HG03095 (cell line): ENCODE data around the gene MORN1.
"Not testable (repeated sequence)": the region's sequence is repeated elsewhere in the genome, so short reads cannot be mapped to it uniquely, and the experiment has no call there.

Experiments used
- ATAC-seq: cut with Tn5 transposase; IDR thresholded peaks from one replicate; pipeline ENCODE4 v1.9.1; 2021; ENCODE audit warnings: moderate library complexity; ENCODE audit not compliant: unreplicated experiment

Gene MORN1

GRCh38 chr1:2391041-2391930 lies at the start of gene MORN1, which contains the start of gene RER1:
Gene MORN1, minus strand, starts transcription at chr1:2391554. Its CDS starts 21 bp downstream, at chr1:2391533.
Gene RER1, plus strand, starts transcription at chr1:2391841. Its CDS starts 3,950 bp downstream, at chr1:2395791.
- peak; percentile 86 for ATAC-seq

GRCh38 chr1:2440346-2440745 lies 49.0 kb upstream of the MORN1 start:
- ATAC-seq: not testable (repeated sequence)

- ATAC-seq: no peak
These were observed 48.0 kb upstream of the MORN1 start for GRCh38 chr1:2439369-2439768.

GRCh38 chr1:2438641-2439040 lies 47.3 kb upstream of the MORN1 start:
- ATAC-seq: no peak

- ATAC-seq: no peak
These were observed 46.7 kb upstream of the MORN1 start for GRCh38 chr1:2438038-2438437.

GRCh38 chr1:2437617-2438016 lies 46.3 kb upstream of the MORN1 start:
- no peak for ATAC-seq

GRCh38 chr1:2436876-2437275 lies 45.5 kb upstream of the MORN1 start:
- no peak for ATAC-seq

GRCh38 chr1:2435746-2436355 lies 44.5 kb upstream of the MORN1 start:
- no peak for ATAC-seq

- ATAC-seq: no peak
These were observed 43.7 kb upstream of the MORN1 start for GRCh38 chr1:2435091-2435490.

- no peak for ATAC-seq
These were observed 42.7 kb upstream of the MORN1 start for GRCh38 chr1:2433936-2434655.

- ATAC-seq: no peak
These were observed 41.8 kb upstream of the MORN1 start for GRCh38 chr1:2433196-2433595.

GRCh38 chr1:2432441-2432844 lies 41.1 kb upstream of the MORN1 start:
- ATAC-seq: no peak

- ATAC-seq: no peak
These were observed 40.2 kb upstream of the MORN1 start for GRCh38 chr1:2431518-2431917.

- no peak for ATAC-seq
These were observed 39.7 kb upstream of the MORN1 start for GRCh38 chr1:2431103-2431502.

- no peak for ATAC-seq
These were observed 39.2 kb upstream of the MORN1 start for GRCh38 chr1:2430592-2430973.

- no peak for ATAC-seq
These were observed 38.6 kb upstream of the MORN1 start for GRCh38 chr1:2429780-2430591.

- ATAC-seq: no peak
These were observed 37.1 kb upstream of the MORN1 start for GRCh38 chr1:2428490-2428889.

GRCh38 chr1:2427976-2428375 lies 36.6 kb upstream of the MORN1 start:
- ATAC-seq: no peak

- no peak for ATAC-seq
These were observed 35.7 kb upstream of the MORN1 start for GRCh38 chr1:2427051-2427450.

GRCh38 chr1:2426540-2426939 lies 35.2 kb upstream of the MORN1 start:
- no peak for ATAC-seq

- ATAC-seq: no peak
These were observed 34.5 kb upstream of the MORN1 start for GRCh38 chr1:2425892-2426291.
